ENCODE measurements around the gene NCOA1.

DNA sequence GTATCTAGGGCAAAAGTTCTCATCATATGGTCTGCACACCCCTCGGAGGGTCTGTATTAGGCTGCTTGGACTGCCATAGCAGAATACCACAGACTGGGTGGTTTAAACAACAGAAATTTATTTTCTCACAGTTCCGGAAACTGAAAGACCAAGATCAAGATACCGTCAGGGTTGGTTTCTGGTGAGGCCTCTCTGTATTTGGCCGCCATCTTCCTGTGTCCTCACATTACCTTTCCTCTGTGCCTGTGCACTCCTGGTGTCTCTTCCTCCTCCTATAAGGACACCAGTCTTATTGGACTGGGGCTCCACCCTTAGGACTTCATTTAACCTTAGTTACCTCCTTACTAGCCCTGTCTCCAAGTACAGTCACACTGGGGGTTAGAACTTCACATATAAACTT lies 132.5 kb downstream of the NCOA1 start:
- TF ChIP-seq POLR2A (IDR thresholded peaks at IDR 0.05; ENCODE audit: low read length) (no peak), GATA1 (IDR thresholded peaks at IDR 0.05; ENCODE audit: low read depth, low read length) (no peak)
